SW480 (cell line): ENCODE data around the gene CDH23.
"Not testable (repeated sequence)": the region's sequence is repeated elsewhere in the genome, so short reads cannot be mapped to it uniquely, and the experiment has no call there.

ENCODE experiments used
- DNase-seq: peaks from one replicate; pipeline ENCODE4 v3.0.0-alpha.2; 2016; ENCODE audit warnings: low spot score

The CDH23 gene

DNA sequence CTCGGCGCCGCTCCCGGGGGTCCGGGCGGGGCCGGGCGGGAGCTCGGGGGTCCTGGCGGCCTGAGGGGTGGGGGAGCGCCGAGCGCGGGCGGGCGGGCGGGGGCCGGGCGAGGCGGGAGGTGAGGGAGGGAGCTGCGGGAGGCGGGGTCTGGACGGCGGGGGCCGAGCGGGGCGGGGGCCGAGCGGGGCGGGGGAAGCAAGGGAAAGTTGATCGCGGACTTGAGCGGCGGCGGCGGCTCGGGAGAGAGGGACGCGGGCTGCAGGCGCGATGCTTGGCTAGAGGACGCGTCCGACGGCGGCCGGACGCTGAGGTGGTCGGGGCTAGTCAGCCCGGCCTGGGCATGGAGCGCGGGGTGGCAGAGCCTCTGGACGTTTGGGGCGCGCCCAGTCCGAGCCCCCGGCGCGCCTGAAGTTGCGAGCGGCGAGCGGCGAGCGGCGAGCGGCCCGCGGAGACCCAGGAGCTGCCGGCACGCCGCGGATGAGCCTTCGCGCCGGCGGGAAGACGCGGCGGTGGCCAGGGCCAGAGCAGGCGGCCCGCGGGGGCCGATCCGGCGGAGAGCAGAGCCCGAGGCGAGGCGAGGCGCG lies at the start of gene CDH23:
Gene CDH23 (plus strand): TSS at position 210 of the 585 bp plus-strand sequence. CDS start 42,912 bp downstream, outside the sequence.
- DNase-seq: peak; percentile 36

DNA sequence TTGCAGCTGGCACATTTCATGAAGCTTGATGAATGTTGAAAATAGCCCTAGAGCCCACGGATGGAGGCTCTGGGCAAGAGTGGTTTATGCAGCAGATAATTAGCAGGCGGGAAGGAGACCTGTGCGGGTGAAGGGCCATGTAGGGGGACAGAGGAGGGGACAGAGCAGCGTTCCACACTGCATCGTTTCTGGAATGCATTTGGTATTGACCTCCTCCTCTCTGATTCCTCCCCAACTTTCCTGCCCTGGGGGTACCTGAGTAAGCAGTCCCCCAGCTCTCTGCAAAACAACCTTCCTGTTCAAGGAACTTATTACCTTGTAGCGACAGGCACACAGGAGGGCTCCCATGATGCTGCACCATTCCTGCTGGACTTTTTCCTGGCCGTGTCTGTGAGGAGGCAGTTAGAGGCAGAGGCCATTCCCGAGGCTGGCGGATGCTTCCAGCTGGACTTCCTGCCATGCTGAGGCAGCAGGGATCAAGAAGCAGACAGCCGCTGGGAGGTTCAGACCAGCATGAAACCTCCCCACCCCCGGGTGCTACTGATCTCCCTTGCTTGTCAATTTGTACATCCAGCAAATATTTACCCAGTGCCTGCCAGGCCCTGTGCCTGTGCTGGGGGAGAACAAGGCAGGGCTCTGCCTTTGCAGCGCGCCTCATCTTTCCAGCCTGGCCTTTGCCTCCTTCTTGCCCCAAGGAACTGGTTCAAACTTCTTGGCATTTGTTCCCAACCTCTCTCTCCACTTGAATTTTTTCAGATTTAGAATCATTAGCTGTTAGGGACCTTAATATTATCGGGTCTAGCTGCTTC lies 48.9 kb upstream of the CDH23 start:
- no peak for DNase-seq

DNA sequence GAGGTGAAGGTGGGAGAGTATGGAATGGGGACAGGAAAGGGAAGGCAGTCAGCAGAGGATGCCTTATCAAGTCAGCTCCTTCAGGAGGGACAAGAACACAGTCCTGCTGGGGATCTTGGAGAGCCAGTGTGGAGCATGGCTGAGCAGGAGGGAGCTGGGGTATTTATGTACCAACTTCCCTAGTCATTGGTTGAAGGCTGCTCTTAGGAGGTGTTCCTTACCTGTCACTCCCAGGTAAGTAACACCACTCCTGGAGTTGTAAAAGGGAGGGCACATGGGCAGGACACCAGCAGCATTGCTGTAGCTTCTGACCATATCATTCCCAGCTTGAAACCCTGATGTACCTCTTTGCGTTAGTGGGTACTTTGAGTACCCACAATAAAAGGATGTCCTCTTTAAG lies 47.9 kb upstream of the CDH23 start:
- DNase-seq: no peak

DNA sequence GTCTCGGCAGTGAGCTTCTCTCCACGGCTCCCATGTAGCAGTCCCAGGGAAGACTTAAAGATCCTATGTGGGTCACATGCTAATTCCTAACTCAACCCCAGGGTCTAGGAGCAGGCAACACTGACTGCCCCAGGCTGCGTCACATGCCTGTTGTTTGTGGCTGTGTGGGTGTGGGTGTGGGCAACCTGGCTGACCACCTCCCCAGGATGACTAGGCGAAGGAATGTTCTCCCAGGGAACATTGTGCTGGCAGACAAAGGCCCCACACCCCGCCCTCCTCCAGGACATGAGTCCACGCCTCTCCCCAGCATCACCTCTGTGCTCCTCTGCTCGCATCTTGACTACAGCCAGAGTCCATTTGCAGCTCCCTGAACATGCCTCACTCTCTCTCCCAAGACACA lies 47.3 kb upstream of the CDH23 start:
- peak; percentile 72 for DNase-seq

DNA sequence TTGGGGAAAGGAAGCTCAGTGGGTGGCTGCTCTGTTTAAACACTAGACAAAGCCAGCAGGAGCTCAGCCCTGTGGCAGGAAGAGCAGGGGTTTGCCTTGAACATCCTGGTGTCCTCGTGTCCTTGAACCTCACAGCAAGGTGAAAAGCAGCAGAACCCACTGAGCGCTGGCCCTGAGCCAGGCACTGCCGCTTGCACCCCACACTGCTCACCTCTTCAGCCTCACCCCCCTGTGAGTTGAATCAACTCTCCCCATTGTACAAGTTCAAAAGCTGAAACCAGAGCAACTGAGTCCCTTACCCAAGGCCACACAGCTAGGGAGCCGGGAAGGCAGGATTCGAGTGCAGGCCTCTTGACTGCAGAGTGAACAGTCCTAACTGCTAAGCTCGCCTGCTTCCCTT lies 45.6 kb upstream of the CDH23 start:
- DNase-seq: no peak

DNA sequence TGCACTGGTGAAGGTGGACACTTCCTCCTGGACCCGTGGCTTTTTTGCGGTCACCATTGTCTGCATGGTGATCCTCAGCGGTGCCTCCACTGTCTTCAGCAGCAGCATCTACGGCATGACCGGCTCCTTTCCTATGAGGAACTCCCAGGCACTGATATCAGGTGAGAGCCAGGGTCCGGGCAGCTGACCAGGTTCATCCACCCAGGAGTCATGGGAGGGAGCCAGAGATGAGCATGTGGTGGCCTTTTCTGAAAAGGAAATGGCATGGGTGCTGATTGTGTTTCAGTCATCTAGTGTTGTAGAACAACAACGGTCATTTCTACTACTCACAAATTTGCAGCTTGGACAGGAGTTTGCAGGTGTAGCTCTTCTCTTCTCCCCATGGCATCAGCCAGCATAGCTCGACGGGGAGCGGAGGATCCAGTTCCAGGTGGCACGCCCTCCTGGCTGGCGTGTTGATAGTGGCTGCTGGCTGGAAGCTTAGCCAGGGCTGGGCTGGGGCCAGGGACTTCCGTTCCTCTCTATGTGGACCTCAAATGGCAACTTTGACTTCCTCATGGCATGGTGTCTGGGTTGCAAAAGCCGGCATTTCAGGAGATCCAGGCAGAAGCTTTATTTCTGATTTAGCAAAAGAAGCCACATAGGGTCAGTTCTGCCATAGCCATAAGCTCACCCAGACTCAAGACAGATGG lies 44.9 kb upstream of the CDH23 start:
- no peak for DNase-seq

DNA sequence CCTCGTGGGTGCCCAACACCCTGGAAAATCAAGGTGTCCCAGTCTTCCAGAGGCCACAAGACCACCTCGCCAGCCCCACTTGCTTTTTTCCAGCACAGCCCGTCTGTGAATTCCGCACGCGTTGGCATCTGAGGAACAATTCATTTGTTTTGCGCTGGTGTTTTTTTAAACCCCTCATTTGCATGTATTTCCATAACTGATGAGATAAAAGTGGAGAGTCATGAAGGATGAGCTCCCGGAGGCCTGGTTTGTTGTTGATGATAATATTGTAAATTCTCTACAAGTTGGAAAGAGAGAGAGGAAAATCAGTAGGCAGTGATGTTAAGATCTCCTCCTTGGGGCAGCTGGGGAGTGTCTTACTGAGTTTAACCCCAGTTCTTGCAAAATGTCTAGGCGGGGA lies 43.1 kb upstream of the CDH23 start:
- no peak for DNase-seq

DNA sequence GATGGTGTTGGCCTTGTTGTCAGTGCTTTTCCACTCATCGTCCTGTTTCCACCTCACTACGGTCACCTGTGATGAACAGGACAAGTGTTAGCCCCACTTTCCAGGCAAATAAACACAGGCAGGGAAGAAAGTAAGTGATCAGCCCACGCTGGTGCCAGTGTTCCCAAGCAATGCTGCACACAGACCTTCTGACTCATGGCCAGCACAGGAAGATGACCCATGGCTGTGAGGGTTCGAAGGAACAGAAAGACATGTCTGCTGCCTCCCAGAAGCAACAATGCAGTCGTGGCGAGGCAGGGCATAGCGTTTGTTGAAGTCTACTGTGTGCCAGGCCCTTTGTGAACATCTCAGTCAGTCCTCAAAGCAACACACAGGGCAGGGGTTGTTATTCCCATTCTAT lies 41.9 kb upstream of the CDH23 start:
- no peak for DNase-seq

DNA sequence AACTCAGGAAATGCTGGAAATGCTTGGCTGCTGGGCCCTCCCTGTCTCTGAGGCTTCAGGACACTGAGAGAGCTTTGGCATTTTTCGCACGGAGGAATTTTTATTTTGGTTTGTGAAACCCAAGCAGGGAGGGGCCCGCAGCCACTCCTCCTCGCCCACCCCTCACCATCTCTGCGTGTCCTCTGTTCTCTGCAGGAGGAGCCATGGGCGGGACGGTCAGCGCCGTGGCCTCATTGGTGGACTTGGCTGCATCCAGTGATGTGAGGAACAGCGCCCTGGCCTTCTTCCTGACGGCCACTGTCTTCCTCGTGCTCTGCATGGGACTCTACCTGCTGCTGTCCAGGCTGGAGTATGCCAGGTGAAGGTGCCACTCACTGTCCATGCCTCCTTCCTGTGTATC lies 40.8 kb upstream of the CDH23 start:
- DNase-seq: no peak

DNA sequence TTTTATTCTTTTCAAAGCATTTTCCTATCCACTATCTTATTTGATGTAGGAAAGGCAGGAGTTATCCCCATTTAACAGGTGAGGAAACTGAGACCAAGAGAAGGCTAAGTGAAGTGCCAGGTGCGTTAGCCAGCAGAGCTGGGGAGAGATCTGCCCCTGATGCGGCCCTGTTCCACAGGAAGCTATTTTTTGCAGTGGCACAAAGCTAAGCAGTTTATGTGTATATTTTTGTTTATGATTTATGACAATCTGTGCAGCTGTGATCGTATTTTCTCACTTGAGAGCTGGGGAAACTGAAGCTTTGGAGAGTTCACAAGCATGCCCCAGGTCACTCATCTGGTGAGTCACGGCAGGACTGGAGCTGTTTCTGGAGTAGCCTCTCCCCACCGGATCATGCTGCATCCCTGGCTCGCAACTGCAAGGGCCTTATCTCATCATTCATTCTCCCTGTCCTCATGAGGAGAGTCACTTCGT lies 38.9 kb upstream of the CDH23 start:
- no peak for DNase-seq

DNA sequence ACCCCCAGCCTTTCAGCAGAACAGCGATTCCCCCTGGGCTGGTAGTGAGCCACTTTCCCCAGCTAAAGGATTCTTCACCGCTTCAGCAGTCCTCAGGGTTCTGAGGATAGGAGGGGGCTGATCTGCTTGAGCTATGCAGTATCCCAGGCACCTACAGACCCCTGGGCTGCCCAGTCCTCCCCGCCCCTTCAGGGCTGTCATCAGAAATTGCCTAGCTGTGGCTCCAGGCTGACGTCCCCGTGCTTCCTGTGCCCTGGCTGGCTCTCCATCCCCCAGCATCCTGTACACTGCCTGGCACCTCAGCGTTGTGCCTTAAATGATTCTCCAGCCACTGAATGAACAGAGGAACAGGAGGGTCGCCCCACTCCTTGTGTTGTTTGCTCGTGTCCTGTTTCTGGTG lies 38.4 kb upstream of the CDH23 start:
- DNase-seq: no peak

DNA sequence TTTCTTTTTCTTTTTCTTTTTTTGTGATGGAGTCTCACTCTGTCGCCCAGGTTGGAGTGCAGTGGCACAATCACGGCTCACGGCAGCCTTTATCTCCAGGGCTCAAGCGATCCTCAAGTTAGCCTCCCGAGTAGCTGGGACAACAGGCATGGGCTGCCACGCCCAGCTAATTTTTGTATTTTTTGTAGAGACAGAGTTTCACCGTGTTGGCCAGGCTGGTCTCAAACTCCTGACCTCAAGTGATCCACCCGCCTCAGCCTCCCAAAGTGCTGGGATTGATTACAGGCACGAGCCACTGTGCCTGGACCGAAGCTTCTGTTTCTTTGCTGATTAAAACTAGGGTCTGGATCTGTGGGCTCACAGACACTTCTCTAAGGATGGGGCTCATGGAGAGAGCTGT lies 37.8 kb upstream of the CDH23 start:
- not testable (repeated sequence) for DNase-seq

DNA sequence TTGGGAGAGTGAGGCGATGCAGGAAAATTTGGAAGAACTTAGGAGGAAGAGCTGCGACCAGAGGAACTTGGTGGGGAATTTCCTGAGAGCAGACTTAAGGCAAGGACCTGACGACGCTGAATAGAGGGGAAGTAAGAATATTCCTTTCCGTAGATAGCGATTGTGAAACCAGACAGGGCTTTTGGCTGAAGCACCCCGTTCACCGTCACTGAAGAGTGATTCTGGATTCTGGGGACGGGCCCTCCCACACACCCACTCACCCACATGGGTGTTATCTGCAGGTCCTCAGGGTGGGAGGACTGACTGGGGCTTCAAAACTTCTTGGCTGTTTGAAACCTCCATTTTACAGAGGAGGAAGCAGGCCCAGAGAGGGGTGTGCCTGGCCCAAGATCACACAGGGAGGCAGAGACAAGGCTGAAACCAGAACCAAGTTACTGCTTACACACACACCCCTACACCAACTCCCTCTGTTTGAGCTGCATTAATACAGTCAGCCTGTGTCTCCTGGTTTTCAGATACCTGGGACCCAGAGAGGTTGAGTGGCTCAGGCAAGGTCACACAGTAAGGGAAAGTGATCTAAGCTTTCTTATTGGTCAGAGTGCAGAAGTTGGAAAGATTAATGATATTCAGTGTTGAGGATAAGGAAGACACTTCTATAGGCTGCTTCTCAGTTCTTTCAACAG lies 37.2 kb upstream of the CDH23 start:
- no peak for DNase-seq

DNA sequence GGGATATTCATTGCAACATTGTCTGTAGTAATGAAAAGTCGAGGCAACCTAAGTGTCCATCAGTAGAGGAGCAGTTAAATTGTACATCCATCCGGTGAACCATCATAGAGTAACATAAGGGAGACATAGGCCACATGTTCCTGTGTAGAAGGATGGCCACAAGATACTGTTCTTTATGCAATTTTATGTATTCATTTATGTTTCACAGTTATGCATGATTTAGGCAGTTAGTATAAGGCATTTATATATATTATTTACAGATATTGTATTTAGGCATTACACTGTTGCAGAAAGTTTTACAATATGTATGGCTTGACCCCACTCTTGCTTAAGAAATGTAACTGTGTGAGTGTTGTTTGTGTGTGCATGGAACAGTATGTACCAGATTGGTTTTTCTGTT lies 36.0 kb upstream of the CDH23 start:
- no peak for DNase-seq

DNA sequence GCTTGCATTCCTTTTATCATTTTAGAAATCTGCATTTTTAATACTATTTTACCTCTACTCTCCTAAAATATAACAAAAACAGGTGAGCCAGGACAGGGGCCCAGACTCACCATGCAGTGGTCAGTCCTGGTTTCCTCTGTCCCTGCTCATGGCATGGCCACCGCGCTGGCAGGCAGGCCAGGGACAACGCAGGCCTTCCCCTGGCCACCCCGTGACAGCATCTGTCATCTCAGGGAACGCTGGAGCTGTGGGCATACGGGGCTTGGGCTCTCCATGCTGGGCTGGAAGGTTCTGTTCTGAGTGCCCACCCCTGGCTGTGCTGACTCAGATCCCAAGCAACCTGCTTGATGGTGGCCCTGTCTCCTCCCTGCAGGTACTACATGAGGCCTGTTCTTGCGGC lies 35.1 kb upstream of the CDH23 start:
- DNase-seq: no peak

DNA sequence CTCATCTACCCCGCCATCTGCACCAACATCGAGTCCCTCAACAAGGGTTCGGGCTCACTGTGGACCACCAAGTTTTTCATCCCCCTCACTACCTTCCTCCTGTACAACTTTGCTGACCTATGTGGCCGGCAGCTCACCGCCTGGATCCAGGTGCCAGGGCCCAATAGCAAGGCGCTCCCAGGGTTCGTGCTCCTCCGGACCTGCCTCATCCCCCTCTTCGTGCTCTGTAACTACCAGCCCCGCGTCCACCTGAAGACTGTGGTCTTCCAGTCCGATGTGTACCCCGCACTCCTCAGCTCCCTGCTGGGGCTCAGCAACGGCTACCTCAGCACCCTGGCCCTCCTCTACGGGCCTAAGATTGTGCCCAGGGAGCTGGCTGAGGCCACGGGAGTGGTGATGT lies 34.6 kb upstream of the CDH23 start:
- DNase-seq: no peak

DNA sequence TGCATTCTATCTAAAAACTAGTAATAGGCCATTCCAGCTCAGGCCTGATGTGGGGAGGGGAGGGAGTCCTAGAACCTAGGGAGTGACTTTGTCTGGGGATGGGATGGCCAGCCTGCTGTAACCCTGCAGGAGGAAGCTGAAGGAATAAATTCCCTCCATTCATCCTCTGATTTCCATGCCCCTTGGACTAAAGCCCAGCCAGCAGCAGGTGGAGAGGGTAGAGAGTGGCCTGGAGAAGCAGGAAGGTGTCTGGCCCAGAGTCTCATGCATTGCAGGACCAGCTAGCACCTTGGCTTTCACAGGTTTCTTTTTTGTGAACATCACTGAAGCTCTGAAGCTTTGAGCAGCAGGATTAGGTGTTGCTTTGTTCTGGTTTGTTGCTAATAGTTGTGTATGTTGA lies 32.8 kb upstream of the CDH23 start:
- DNase-seq: no peak

DNA sequence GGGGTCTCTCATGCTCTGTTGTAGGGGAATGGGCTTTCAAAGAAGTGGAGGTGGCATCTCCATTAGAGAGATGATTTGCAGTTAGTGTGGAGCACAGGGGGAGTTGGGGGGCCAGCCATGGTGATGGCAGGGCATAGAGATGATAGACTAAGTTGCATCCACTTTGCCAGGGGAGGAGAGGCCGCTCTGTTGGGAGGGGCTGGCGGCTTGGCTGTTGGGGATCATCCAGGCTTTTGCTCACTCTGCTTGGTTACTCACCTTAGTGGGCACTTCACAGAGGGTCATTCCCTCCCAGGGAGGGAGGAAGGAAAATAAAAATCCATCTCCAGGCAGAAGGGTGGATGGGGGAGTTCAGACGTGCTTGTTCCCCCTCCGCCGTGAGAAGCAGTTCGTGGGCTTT lies 31.4 kb upstream of the CDH23 start:
- DNase-seq: no peak

DNA sequence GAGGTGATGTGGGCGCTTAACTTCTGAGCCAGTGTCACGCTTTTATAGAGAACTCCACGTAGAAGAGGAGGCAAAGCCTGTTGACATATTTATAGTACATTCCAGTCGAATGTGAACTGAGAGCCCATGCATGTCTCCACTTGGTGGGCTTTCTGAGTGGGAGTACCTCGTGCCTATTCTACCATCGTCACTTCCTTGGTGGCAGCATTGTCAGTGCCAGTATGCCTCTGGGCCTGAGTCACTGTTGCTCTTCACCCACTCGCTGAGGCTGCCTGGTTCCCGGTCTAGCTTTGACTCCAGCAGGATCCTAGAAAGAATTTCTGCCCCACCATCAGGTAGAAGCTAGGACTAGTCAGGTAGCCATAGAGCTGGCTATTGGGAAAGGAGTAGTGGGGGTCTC lies 30.0 kb upstream of the CDH23 start:
- DNase-seq: no peak

DNA sequence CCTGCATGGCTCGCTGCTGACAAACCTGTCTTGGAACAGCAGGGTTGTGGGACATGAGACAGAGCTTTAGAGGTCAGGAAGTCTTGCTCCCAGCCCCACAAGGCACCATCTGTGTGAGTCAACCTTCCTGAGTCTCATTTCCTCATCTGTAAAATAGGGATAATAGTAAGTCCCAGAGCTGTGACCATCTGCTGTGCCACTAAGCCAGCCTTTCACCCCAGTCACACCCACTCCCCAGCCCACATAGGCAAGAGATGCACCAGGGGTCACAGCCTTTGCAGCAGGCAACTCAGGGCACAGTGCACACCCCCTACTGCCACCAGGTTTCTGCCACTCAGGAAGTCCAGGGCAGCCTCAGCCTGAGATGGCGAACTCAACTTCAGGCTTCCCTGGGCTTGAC lies 29.4 kb upstream of the CDH23 start:
- no peak for DNase-seq

DNA sequence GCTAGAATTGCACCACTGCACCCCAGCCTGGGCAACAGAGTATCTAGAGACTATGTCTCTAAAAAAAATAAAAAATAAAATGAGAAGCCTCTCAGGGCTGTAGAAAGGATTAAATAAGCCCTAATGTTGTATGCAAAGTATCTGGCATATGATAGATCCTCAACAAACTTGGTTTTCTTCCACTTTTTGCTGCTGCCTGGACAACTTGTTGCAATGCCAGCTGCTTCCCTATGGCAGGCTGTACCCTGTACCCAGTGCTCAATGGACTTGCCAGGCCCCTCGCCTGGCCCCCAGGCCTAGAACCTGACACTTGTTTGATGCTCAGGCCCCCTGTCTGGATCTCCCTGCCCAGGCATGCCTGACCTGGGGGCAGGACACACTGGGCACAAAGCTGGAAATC lies 28.5 kb upstream of the CDH23 start:
- no peak for DNase-seq

DNA sequence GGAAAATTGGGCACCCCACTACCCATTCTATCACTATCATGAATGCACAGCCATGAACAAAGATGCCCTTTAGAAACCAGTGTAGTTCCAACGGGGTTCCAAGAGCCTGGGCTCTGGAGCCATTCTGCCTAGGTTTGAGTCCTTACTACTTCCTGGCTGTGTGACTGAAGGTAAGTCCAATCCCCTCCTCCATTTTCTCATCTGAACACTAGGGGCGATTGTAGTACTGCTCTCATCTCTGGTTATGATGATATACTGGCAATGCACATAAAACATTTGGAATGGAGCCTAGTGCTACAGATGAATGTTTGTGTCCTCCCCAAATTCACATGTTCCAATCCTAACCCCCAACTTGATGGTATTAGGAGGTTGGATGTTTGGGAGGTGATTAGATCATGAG lies 28.1 kb upstream of the CDH23 start:
- DNase-seq: peak; percentile 17

DNA sequence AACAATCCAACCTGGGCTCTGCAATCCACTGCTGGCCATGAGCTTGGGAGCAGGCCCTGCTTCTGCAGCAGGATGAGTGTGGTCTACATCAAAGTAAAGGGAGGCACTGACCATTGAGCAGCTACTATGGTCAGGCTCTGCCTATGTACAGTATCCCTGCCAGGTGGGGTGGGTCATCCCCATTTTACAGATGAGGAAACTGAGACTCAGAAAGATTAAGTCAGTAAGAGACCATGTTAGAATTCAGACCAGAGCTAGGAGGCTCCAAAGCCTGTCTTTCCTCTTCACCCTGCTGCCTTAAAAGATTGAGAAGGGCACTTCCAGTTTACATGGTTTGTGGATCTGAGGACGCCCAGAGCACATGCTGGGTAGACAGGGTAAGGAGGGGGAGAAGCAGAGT lies 27.1 kb upstream of the CDH23 start:
- DNase-seq: no peak
